ENCODE results near the gene LRRC10B.

The LRRC10B gene

DNA sequence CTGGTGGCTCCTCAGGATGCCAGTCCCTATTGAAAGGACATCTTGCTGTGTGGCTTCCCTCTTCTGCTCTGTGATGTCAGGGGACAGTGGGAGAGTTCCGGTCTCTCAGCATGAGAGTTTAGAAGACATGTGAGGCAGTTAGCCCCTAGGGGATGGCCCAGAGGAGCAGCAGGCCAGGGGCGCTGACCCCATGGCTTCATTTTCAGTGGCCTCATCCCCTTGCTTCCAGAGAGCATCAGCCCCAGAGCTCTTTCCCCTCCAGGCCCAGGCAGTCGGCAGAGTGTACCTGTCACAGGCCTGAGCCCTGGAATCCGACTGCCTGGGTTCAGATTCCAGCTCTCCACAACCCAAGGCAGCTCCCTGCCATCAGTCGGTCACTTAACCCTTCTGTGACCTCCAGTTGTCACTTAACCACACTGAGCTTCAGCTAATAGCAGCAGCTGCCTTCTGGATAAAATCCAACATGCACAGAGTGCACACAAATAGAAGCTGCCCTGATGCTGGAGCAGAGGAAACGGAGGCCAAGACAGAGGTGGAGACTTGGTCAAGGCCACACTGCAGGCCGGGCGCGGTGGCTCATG lies 14.1 kb upstream of the LRRC10B start:
- H3K4me2 ChIP-seq (ENCODE audit: low read length): no peak overlapping the region
- no peaks in the 10 kb centered on the region for H3K36me3 ChIP-seq (ENCODE audit: insufficient read depth, low read length)
- H3K9ac ChIP-seq (ENCODE audit: low read length): no peak overlapping the region
- no peaks in the 10 kb centered on the region for H3F3A ChIP-seq (ENCODE audit: insufficient read depth, low read length)
- no peaks in the 10 kb centered on the region for H3K9me3 ChIP-seq (ENCODE audit: low read length)
- no peaks in the 10 kb centered on the region for H3K27me3 ChIP-seq (ENCODE audit: insufficient read depth, low read length)
- no peak overlapping the region for H3K27ac ChIP-seq (ENCODE audit: low read depth, low read length, poor library complexity, severe bottlenecking)
- TF ChIP-seq EZH2 (IDR thresholded peaks at IDR 0.05; ENCODE audit: borderline replicate concordance, low read length): no peak
- TF ChIP-seq, protein P1, sequence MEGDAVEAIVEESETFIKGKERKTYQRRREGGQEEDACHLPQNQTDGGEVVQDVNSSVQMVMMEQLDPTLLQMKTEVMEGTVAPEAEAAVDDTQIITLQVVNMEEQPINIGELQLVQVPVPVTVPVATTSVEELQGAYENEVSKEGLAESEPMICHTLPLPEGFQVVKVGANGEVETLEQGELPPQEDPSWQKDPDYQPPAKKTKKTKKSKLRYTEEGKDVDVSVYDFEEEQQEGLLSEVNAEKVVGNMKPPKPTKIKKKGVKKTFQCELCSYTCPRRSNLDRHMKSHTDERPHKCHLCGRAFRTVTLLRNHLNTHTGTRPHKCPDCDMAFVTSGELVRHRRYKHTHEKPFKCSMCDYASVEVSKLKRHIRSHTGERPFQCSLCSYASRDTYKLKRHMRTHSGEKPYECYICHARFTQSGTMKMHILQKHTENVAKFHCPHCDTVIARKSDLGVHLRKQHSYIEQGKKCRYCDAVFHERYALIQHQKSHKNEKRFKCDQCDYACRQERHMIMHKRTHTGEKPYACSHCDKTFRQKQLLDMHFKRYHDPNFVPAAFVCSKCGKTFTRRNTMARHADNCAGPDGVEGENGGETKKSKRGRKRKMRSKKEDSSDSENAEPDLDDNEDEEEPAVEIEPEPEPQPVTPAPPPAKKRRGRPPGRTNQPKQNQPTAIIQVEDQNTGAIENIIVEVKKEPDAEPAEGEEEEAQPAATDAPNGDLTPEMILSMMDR (IDR thresholded peaks at IDR 0.05; ENCODE audit: low read length): no peak
- no peak overlapping the region for H3K4me3 ChIP-seq (ENCODE audit: low read depth, low read length, poor library complexity, severe bottlenecking)
- no peaks in the 10 kb centered on the region for H3K9me2 ChIP-seq (ENCODE audit: low read depth, low read length)
- H4K20me1 ChIP-seq (ENCODE audit: insufficient read depth, low read length): no peaks in the 10 kb centered on the region
- H3K4me1 ChIP-seq (ENCODE audit: insufficient read depth, low read length, severe bottlenecking): peaks cover 7% of the 10 kb centered on the region
- H3K79me2 ChIP-seq (ENCODE audit: insufficient read depth, low read length): no peaks in the 10 kb centered on the region
- H2AFZ ChIP-seq (ENCODE audit: low read length): no peak overlapping the region

DNA sequence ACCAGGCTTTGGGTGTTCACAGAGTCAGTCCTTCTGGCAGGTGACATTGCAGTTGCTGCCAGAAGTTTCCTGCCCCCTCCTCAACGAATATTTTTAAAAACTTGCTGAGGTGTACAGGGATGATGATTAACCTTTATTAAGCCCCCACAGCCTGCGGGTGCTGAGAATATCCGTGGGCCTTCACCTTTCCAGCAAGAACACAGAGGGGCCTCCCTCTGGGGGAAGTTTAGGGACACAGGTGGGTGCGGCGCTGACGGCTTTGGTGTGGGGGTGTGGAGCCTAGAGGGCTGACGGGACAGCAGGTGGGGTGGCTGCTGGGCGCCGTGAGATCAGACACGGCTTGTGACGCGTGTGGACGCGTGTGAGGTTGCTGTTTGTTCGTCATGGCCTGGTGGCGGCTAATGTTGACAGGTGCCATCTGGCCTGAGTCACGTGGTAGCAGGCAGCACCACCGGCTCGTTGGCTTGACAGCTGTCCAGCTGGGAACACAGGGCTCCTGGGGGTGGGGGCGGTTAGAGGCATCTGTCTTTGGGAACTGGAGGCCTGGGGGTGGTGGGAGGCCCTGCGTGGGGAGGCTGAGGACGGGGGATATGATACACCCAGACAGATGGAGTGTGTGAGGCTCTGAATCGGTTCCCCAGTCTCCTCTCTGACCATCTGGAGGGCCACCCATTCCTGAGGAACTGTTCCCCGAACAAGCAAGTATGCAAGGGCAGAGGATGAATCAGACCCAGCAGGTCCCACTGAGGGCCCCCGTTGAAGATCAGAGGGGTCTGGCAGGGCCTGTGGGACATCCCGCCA lies 12.5 kb upstream of the LRRC10B start:
- Histone ChIP-seq H3K9me2 (ENCODE audit: low read depth, low read length) (no peaks in the 10 kb centered on the region), H3K9me3 (ENCODE audit: low read length) (no peaks in the 10 kb centered on the region), H3K27me3 (ENCODE audit: insufficient read depth, low read length) (no peaks in the 10 kb centered on the region), H3F3A (ENCODE audit: insufficient read depth, low read length) (no peaks in the 10 kb centered on the region), H3K79me2 (ENCODE audit: insufficient read depth, low read length) (no peaks in the 10 kb centered on the region), H3K9ac (ENCODE audit: low read length) (no peak overlapping the region), H3K4me3 (ENCODE audit: low read depth, low read length, poor library complexity, severe bottlenecking) (no peak overlapping the region), H4K20me1 (ENCODE audit: insufficient read depth, low read length) (no peaks in the 10 kb centered on the region), H3K27ac (ENCODE audit: low read depth, low read length, poor library complexity, severe bottlenecking) (no peak overlapping the region), H3K4me2 (ENCODE audit: low read length) (no peak overlapping the region), H3K4me1 (ENCODE audit: insufficient read depth, low read length, severe bottlenecking) (peaks cover 7% of the 10 kb centered on the region), H2AFZ (ENCODE audit: low read length) (no peak overlapping the region), H3K36me3 (ENCODE audit: insufficient read depth, low read length) (no peaks in the 10 kb centered on the region)
- TF ChIP-seq, protein P1 (IDR thresholded peaks at IDR 0.05; ENCODE audit: low read length): no peak
- no peak for TF ChIP-seq EZH2 (IDR thresholded peaks at IDR 0.05; ENCODE audit: borderline replicate concordance, low read length)

DNA sequence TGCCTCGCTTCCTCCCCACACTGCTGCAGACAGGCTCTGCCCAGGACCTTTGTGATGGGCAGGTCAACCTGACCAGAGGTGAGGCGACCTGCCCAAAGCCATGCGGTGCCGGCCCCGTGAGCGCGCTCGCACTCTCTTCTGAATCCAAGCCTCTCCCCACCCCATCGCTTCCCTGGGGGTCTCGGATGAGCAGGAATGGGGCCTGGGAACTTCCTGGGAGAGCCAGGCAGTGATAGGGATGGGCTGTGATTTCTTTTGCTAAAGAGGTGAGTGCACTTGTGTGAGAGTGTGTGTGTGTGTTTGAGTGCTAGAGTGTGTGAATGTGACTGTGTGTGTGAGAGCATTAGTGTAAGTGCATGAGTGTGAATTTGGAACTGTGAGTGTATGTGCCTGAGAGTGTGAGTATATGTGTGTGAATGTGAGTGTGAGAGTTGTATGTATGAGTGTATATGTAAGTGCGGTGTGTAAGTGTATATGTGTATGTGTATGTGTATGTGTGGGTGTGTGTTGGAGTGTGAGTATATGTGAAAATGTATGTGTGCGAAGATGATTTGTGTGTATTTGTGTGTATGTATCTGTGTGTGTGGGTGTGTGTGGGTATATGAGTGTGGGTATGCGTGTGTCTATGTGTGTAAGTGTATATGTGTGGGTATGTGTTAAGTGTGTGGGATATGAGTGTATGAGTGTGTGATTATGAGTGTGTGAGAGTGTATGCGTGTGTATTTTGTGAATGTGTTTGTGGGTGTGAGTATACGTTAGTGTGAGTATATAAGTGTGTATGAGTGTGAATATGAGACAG lies 11.7 kb upstream of the LRRC10B start:
- Histone ChIP-seq H3K4me3 (ENCODE audit: low read depth, low read length, poor library complexity, severe bottlenecking) (no peak overlapping the region), H3K4me2 (ENCODE audit: low read length) (no peak overlapping the region), H3K79me2 (ENCODE audit: insufficient read depth, low read length) (no peaks in the 10 kb centered on the region), H3K27me3 (ENCODE audit: insufficient read depth, low read length) (no peaks in the 10 kb centered on the region), H2AFZ (ENCODE audit: low read length) (no peak overlapping the region), H3K4me1 (ENCODE audit: insufficient read depth, low read length, severe bottlenecking) (peaks cover 7% of the 10 kb centered on the region), H3K9me2 (ENCODE audit: low read depth, low read length) (no peaks in the 10 kb centered on the region), H3K36me3 (ENCODE audit: insufficient read depth, low read length) (no peaks in the 10 kb centered on the region), H3K9me3 (ENCODE audit: low read length) (no peaks in the 10 kb centered on the region), H3K27ac (ENCODE audit: low read depth, low read length, poor library complexity, severe bottlenecking) (no peak overlapping the region), H4K20me1 (ENCODE audit: insufficient read depth, low read length) (no peaks in the 10 kb centered on the region), H3K9ac (ENCODE audit: low read length) (no peak overlapping the region), H3F3A (ENCODE audit: insufficient read depth, low read length) (no peaks in the 10 kb centered on the region)
- TF ChIP-seq EZH2 (IDR thresholded peaks at IDR 0.05; ENCODE audit: borderline replicate concordance, low read length): no peak
- TF ChIP-seq, protein P1 (IDR thresholded peaks at IDR 0.05; ENCODE audit: low read length): no peak
